GM12873 (cell line): Measurements from ENCODE around the gene CBLN4.

ENCODE experiments used
- TF ChIP-seq, protein P1 (sequence below): IDR thresholded peaks from 2 replicates; pipeline ENCODE4 v1.5.1; 2012; ENCODE audit warnings: low read depth, mild to moderate bottlenecking, moderate library complexity, low read length, control low read depth; ENCODE audit not compliant: insufficient read depth; ENCODE audit errors: missing control alignments

CBLN4 gene

DNA sequence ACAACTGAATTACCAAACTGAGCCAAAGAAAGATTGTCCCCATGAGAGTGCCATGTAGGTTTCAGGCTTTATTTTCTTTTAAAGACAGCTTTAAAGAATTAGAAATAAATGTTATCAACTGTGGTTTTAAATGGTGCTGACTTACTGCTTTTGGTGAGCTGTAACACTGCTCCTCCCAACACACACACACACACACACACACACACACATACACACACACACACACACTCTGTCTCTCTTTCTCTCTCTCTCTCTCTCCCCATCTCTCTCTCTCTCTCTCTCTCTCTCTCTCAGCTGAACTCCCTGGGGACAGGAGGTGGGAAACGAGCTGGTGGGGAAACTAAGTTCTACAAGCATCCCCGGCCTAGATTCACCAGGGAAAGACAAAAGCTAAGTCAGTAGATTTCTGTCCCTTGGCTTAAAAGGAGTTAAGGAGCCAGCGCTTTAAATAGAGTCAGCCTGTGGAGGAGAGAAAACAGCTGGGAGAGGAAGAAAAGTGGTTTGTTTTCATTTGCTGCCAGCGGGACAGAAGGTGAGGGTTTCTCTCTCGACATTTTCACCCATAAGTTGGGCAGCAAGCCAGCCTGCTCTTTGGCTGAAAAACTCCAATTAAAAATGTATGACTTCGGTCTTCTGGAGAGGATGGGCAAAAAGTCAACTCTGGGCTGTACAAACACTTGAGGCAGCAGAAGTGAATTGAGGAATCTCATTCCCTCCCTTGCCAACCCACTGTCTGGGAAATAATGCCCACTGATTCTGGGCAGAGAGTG is 27.4 kb downstream of the CBLN4 start:
- TF ChIP-seq, protein P1, sequence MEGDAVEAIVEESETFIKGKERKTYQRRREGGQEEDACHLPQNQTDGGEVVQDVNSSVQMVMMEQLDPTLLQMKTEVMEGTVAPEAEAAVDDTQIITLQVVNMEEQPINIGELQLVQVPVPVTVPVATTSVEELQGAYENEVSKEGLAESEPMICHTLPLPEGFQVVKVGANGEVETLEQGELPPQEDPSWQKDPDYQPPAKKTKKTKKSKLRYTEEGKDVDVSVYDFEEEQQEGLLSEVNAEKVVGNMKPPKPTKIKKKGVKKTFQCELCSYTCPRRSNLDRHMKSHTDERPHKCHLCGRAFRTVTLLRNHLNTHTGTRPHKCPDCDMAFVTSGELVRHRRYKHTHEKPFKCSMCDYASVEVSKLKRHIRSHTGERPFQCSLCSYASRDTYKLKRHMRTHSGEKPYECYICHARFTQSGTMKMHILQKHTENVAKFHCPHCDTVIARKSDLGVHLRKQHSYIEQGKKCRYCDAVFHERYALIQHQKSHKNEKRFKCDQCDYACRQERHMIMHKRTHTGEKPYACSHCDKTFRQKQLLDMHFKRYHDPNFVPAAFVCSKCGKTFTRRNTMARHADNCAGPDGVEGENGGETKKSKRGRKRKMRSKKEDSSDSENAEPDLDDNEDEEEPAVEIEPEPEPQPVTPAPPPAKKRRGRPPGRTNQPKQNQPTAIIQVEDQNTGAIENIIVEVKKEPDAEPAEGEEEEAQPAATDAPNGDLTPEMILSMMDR: no peak

DNA sequence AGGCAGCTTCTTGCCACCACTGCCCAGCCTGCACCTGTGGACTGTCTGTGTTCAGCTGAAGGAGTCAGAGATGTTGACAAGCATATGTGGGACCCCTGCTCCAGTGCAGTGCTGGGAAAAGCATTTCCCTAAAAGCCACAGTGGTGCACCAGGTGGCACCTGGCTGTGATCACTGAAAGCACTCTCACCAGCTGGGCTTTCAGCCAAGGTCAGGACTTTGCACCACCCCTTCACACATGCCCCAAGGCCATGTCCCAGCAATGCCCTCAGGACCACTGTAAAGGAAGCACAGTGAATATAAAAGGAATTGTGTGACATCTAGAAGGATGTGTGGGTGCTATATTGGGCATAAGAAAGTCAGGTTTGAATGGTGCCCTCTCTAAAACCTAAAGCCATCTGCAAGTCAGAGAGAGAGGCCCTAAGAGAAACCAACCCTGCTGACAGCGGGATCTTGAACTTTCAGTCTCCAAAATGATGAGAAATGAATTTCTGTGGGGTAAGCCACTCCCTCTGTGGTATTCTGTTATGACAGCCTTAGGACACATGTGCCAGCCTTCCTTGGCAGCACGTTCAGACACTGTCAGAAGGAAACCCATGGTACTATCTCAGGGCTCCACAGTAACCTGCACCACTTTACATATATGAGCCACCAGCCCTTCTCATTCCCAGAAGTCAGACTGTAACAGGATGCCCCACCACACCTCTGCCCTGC is 30.7 kb downstream of the CBLN4 start:
- TF ChIP-seq, protein P1: no peak

DNA sequence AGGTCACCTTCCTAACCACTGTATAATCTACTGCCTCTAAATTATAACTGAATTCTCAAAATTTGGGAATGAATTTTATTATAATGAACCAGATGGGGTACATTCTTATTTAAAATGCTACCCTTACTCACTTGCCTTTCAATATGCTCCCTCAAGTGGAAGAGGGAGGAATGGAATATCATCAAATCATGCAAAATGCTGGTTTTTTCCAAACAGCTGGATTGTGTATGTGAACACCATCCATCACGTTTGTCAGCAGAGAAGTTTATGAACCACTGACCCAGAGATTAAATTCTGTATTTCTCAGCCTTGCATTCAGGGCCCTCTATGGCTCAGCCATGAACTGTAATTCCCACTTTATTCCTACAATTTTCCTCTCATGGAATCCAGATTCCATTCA is 40.5 kb downstream of the CBLN4 start:
- TF ChIP-seq, protein P1: no peak

DNA sequence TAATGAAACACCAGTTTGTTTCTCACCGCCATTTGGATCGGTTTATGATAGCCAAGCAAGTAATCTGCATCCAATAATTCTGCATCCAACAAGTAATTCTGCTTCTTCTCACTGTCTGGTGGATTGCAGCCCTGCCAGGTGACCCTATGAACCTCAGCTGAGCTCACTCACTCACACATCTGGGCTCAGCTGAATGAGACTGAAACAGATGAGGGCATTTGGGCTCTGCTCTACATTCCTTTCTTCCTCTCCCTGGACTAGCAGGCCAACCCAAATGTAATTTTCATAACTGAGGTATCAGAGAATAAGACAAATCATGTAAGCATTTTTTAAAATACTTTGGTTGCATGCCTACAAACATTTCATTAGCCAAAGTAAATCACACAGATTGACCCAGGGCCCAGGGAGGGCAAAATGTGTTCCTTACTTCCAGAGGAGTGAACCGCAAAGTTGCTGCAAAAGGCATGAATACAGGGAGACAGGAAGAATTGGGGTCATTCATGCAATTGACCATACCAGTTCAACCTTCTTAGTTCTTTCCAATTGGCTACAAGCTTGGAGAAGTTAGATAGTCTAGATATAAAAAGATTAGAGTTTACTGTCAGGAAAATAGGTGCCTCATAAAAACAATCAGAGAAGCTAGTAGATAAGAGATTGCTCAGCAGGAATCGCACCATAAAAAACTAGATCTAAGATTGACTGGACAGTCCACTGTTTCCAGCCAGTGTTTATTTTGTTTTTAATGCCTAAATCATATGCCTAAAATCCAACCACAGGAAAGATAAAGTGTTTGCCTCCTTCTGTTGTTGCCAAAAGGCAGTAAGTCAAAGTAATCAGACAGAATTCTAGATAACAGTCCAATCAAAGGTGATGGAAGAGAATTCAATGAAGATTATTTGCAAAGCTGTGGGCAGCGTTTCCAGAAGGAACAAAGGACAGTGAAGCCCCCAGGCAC is 43.7 kb downstream of the CBLN4 start:
- TF ChIP-seq, protein P1: no peak

DNA sequence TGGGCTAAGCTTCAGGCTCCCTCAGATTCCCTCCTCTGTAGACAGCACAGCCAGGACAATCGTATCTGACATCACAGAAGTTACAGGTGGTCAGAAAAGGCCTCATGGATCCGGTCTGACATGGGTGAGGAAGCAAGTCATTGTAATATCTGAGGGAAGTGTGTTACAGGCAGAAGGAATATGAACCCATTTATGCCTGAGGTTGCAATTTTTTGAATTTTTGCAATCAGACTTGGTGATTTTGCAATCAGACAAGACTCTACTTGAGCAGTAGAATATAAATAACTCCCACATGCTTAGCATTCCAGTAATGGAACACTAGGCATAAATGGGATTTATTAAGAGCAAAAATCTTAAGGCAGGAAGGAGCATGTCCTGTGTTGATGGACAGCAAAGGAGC is 52.1 kb downstream of the CBLN4 start:
- TF ChIP-seq, protein P1: no peak

DNA sequence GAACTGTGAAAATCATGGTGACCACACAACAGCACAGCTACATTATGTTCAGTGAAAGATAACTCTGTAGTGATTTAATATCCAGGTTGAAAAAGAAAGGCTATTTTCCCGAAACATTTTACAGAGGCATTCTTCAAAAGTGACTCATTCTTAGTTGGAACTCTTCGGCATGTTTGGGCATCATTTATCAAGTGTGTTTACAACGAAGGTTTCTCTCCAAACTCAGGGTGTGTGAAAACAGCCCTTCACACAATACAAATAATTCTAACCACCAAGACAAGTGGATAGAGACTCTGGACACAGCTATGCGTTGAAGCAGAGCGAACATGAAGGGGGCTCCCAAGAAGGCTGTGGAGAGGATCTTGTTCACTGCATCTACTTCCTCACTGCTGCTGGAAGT is 57.6 kb downstream of the CBLN4 start:
- TF ChIP-seq, protein P1: no peak
